ENCODE results near the gene JAKMIP1. TPM values are rescaled to one million over a fixed set of nuclear protein-coding genes. Genes with fewer than 3 reads are reported as not detected.

The JAKMIP1 gene
- total RNA-seq, 1 experiment from 2014 or later, result not detected

- H3K4me3 Mint-ChIP-seq (ENCODE audit: low read depth, unreplicated experiment), result no peak overlapping the region
- peaks cover 54% of the 10 kb centered on the region for H3K27me3 Mint-ChIP-seq (ENCODE audit: unreplicated experiment)
- no peak overlapping the region for H3K27ac Mint-ChIP-seq (ENCODE audit: unreplicated experiment)
- intact Hi-C loops (cut with micrococcal nuclease; ENCODE audit: unreplicated experiment), result no loop called here
- BruUV-seq (replicated peaks), result no TSS peak
- no peaks in the 10 kb centered on the region for H3K4me1 Mint-ChIP-seq (ENCODE audit: low read depth, unreplicated experiment)
- CTCF ChIA-PET, result no interaction called here
- H3K36me3 Mint-ChIP-seq (ENCODE audit: insufficient read depth, unreplicated experiment), result no peaks in the 10 kb centered on the region
- DNase-seq, result no peak
- H3K9me3 Mint-ChIP-seq (ENCODE audit: low read depth, unreplicated experiment), result no peaks in the 10 kb centered on the region
- no peak for TF ChIP-seq CTCF (IDR thresholded peaks at IDR 0.05; ENCODE audit: unreplicated experiment)
Observed at GRCh38 chr4:6226506-6226905, 26.2 kb upstream of the JAKMIP1 start.

- CTCF ChIA-PET, result no interaction called here
- intact Hi-C loops (cut with micrococcal nuclease; ENCODE audit: unreplicated experiment), result no loop called here
- peaks cover 56% of the 10 kb centered on the region for H3K27me3 Mint-ChIP-seq (ENCODE audit: unreplicated experiment)
- H3K4me3 Mint-ChIP-seq (ENCODE audit: low read depth, unreplicated experiment), result no peak overlapping the region
- DNase-seq, result no peak
- H3K36me3 Mint-ChIP-seq (ENCODE audit: insufficient read depth, unreplicated experiment), result no peaks in the 10 kb centered on the region
- no peak overlapping the region for H3K27ac Mint-ChIP-seq (ENCODE audit: unreplicated experiment)
- no peak for TF ChIP-seq CTCF (IDR thresholded peaks at IDR 0.05; ENCODE audit: unreplicated experiment)
- H3K4me1 Mint-ChIP-seq (ENCODE audit: low read depth, unreplicated experiment), result no peaks in the 10 kb centered on the region
- no TSS peak for BruUV-seq (replicated peaks)
- H3K9me3 Mint-ChIP-seq (ENCODE audit: low read depth, unreplicated experiment), result no peaks in the 10 kb centered on the region
Observed at GRCh38 chr4:6225469-6225868, 25.1 kb upstream of the JAKMIP1 start.

GRCh38 chr4:6224735-6225134 lies 24.4 kb upstream of the JAKMIP1 start:
- Mint-ChIP-seq H3K4me3 (ENCODE audit: low read depth, unreplicated experiment) (no peak overlapping the region), H3K27me3 (ENCODE audit: unreplicated experiment) (peaks cover 58% of the 10 kb centered on the region), H3K9me3 (ENCODE audit: low read depth, unreplicated experiment) (no peaks in the 10 kb centered on the region), H3K36me3 (ENCODE audit: insufficient read depth, unreplicated experiment) (no peaks in the 10 kb centered on the region), H3K4me1 (ENCODE audit: low read depth, unreplicated experiment) (no peaks in the 10 kb centered on the region), H3K27ac (ENCODE audit: unreplicated experiment) (no peak overlapping the region)
- BruUV-seq (replicated peaks), result no TSS peak
- CTCF ChIA-PET, result no interaction called here
- DNase-seq, result no peak
- intact Hi-C loops (cut with micrococcal nuclease; ENCODE audit: unreplicated experiment), result no loop called here
- TF ChIP-seq CTCF (IDR thresholded peaks at IDR 0.05; ENCODE audit: unreplicated experiment), result no peak

- Mint-ChIP-seq H3K27ac (ENCODE audit: unreplicated experiment) (no peak overlapping the region), H3K27me3 (ENCODE audit: unreplicated experiment) (peaks cover 60% of the 10 kb centered on the region), H3K4me1 (ENCODE audit: low read depth, unreplicated experiment) (no peaks in the 10 kb centered on the region), H3K36me3 (ENCODE audit: insufficient read depth, unreplicated experiment) (no peaks in the 10 kb centered on the region), H3K9me3 (ENCODE audit: low read depth, unreplicated experiment) (no peaks in the 10 kb centered on the region), H3K4me3 (ENCODE audit: low read depth, unreplicated experiment) (no peak overlapping the region)
- CTCF ChIA-PET, result no interaction called here
- DNase-seq, result no peak
- intact Hi-C loops (cut with micrococcal nuclease; ENCODE audit: unreplicated experiment), result no loop called here
- BruUV-seq (replicated peaks), result no TSS peak
- no peak for TF ChIP-seq CTCF (IDR thresholded peaks at IDR 0.05; ENCODE audit: unreplicated experiment)
Observed at GRCh38 chr4:6222761-6223292, 22.5 kb upstream of the JAKMIP1 start.

Measured in Calu3 (cell line).